HG03039 (cell line): ENCODE measurements around the gene GPATCH2.

Experiments used
- ATAC-seq: cut with Tn5 transposase; IDR thresholded peaks from one replicate; pipeline ENCODE4 v1.9.1; 2021; ENCODE audit warnings: mild to moderate bottlenecking, moderate library complexity; ENCODE audit not compliant: unreplicated experiment

GPATCH2 gene

GRCh38 chr1:217379336-217379735, 251.6 kb downstream of the GPATCH2 start:
- no peak for ATAC-seq
